T-helper 2 cell treated with Interferon-gamma antibody and Interleukin-4, amounts not matched to agents 100 ng/mL and 5 ng/mL, for 36 hours (primary cell): ENCODE data around the gene MTTP. TPM values are rescaled to one million over a fixed set of nuclear protein-coding genes. Genes with fewer than 3 reads are reported as not detected.

Source experiments
- intact Hi-C: fragments of 100-400 bp; cut with micrococcal nuclease; formaldehyde crosslinking; loops from one replicate; pipeline ENCODE4 v1.15.1; 2023
- total RNA-seq: library from RNA; stranded (reverse); gene quantifications from 2 replicates; pipeline ENCODE4 v1.2.3, GENCODE V29; 2022

Gene MTTP
- total RNA-seq, 1 donor from 2014 or later = not detected

- intact Hi-C loops = no loop called here
Measured at GRCh38 chr4:99668472-99668871, 93.8 kb downstream of the MTTP start.

- intact Hi-C loops = no loop called here
Measured at GRCh38 chr4:99669084-99669483, 94.5 kb downstream of the MTTP start.

- intact Hi-C loops = no loop called here
Measured at GRCh38 chr4:99670409-99671073, 95.9 kb downstream of the MTTP start.

Other genes with a start within 250 kb of the MTTP start
- not detected in 2 replicates for gene ADH1C, start 222.1 kb upstream of the MTTP start, total RNA-seq
- gene ADH7, start 139.5 kb upstream of the MTTP start, total RNA-seq = not detected in 2 replicates
- not detected in 2 replicates for gene C4orf17, start 63.8 kb upstream of the MTTP start, total RNA-seq
- 7.2 and 8.5 TPM in 2 replicates for gene TRMT10A, start 10.8 kb upstream of the MTTP start, total RNA-seq
- gene C4orf54, start 83.0 kb downstream of the MTTP start, total RNA-seq = not detected in 2 replicates
- 30.0 and 32.0 TPM in 2 replicates for gene DAPP1, start 242.0 kb downstream of the MTTP start, total RNA-seq